PFSK-1 (cell line): ENCODE results near the gene CALML6.

Source experiments
- FOXP2 ChIP-seq: optimal IDR thresholded peaks from 2 replicates; pipeline ENCODE3; 2011; ENCODE audit warnings: borderline replicate concordance, control low read depth, inconsistent platforms; ENCODE audit not compliant: insufficient read depth; ENCODE audit errors: extremely low read length, extremely low read depth
- POLR2AphosphoS5 ChIP-seq: IDR thresholded peaks from 2 replicates; pipeline ENCODE4 v1.6.1; 2012; ENCODE audit warnings: low read depth, mild to moderate bottlenecking, control low read depth, low read length, moderate library complexity
- REST ChIP-seq, 2 experiments: IDR thresholded peaks; 2 replicates each; pipeline versions ENCODE4 v1.6.1 to v1.8.0; 2011 to 2012; ENCODE audit warnings: low read depth in 2 of 2, low read length in 2 of 2, control low read depth in 1 of 2, inconsistent platforms in 1 of 2, mild to moderate bottlenecking in 1 of 2, moderate library complexity in 1 of 2; ENCODE audit not compliant: insufficient read depth in 1 of 2
- SIN3A ChIP-seq: IDR thresholded peaks from 2 replicates; pipeline ENCODE4 v1.6.1; 2012; ENCODE audit warnings: mild to moderate bottlenecking, low read length, moderate library complexity, borderline replicate concordance; ENCODE audit not compliant: insufficient read depth
- TAF1 ChIP-seq: IDR thresholded peaks from 2 replicates; pipeline ENCODE4 v1.6.1; 2012; ENCODE audit warnings: low read length, control low read depth, borderline replicate concordance; ENCODE audit not compliant: insufficient read depth

The CALML6 gene

DNA sequence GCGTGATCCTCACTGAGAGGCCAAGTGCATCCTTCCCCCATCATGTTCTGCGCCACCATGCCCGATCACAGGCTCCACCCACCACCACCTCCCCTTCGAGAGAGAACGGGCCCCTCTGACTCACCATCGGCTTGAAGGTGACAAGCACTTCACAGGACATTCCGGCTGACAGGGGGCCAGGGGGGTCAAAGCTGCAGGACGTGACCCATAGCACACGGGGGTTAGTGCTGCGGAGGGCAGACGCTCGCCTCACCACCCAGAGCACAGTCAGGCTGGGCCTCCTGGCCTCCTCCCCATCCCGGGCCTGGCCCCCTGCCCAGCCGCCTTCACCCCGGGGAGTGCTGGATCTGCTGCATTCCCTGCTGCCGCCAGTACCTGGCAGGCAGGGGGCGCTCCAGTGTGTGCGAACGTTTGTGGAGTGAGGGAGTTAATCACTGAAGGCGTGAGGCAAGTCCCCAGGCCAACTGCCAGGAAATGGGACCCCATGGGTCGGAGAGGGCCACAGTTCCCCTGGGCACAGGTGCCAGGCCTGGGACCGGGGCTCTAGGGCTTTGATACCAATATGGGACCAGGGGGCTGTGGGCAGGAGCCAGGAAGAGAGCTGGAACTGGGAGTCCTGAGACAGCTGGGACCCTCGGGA lies 44.9 kb downstream of the CALML6 start:
- TF ChIP-seq TAF1 (no peak), POLR2AphosphoS5 (no peak), FOXP2 (no peak), REST (IDR thresholded peaks at IDR 0.05; ENCODE audit: insufficient read depth in 1 of 2, low read depth in 2 of 2, low read length in 2 of 2) (no peak), SIN3A (no peak)

DNA sequence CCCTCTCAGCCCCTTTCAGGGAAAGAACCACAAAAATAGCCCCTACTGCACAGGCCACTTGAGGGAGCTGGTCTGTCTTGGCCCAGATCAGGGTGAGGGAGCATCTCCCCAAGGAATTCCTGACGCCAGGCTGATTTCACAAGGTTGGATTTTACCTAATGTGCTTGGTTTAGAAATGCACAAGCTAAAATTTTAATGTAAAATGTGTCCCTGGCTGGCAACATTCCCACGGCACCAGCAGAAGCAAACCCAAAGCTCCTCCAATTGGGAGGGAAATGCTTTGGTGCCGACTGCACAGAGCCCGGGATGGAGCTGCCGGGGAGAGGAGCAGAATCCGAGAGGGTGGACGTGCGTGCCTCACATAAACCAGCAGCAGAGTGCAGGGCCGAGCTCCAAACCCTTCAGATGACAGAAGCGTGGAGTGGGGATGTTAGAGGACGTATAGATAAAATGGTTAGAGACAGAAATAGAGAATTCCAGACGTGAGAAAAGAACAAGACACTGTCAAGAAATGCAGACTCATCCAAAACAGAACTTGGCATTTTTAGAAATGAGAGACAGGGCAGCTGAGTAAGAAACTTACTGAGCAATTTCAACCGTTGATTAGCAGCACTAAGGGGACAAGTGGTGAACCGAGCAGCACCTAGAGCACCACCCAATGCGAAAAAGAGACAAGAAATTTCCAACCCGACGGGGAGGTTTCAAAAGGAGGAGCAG lies 45.6 kb downstream of the CALML6 start:
- no peak for TF ChIP-seq TAF1
- TF ChIP-seq FOXP2 = no peak
- TF ChIP-seq REST (IDR thresholded peaks at IDR 0.05; ENCODE audit: insufficient read depth in 1 of 2, low read depth in 2 of 2, low read length in 2 of 2) = no peak
- no peak for TF ChIP-seq SIN3A
- TF ChIP-seq POLR2AphosphoS5 = no peak

DNA sequence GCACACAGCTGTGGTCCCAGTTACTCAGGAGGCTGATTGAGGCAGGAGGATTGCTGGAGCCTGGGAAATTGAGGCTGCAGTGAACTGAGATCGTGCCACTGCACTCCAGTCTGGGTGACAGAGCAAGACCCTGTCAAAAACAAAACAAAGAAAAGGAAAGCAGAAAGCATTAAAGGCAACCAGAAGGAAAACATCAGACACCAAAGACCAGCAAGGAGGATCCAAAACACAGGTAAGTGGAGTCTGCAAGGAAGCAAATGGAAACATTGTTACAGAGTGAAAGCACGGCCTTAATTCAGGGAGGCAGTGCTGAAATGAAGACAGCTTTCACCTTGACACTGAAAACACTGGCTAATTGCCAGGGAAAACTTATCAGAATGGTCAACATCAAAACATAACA lies 47.7 kb downstream of the CALML6 start:
- TF ChIP-seq POLR2AphosphoS5 = no peak
- TF ChIP-seq REST (IDR thresholded peaks at IDR 0.05; ENCODE audit: insufficient read depth in 1 of 2, low read depth in 2 of 2, low read length in 2 of 2) = no peak
- TF ChIP-seq FOXP2 = no peak
- no peak for TF ChIP-seq TAF1
- no peak for TF ChIP-seq SIN3A

DNA sequence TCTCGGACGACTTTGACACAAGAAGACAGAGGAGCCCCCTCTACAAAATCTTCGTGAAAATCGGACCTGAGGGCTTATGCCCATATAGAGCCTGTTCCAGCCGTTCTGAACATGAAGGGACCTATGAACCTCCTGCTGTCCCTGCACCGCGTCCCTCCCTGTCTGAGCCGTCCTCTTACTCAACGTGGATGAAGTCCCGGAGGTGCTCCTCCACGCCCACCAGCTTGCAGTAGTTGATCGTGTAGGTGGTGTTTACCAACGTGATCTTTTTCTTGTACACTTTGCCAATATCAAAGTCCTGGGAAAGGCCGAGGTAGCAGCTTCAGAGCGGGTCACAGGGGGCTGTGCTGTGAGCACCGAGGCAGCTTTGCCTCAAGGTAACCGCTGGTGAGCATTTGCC lies 48.5 kb downstream of the CALML6 start:
- no peak for TF ChIP-seq SIN3A
- no peak for TF ChIP-seq POLR2AphosphoS5
- no peak for TF ChIP-seq FOXP2
- TF ChIP-seq TAF1 = no peak
- TF ChIP-seq REST (IDR thresholded peaks at IDR 0.05; ENCODE audit: insufficient read depth in 1 of 2, low read depth in 2 of 2, low read length in 2 of 2) = no peak
